ENCODE measurements around the gene OR2T12.
"Not testable (repeated sequence)": the region's sequence is repeated elsewhere in the genome, so short reads cannot be mapped to it uniquely, and the experiment has no call there.

DNA sequence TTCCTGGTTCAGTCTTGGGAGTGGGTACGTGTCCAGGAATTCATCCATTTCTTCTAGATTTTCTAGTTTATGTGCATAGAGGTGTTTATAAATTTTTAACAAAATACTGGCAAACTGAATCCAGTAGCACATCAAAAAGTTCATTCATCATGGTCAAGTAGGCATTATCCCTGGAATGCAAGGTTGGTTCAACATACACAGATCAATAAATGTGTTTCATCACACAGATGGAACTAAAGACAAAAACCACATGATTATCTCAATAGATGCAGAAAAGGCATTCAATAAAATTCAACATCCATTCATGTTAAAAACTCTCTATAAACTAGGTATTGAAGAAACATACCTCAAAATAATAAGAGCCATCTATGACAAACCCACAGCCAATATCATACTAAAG lies 43.9 kb downstream of the OR2T12 start:
- TF ChIP-seq, protein P1, sequence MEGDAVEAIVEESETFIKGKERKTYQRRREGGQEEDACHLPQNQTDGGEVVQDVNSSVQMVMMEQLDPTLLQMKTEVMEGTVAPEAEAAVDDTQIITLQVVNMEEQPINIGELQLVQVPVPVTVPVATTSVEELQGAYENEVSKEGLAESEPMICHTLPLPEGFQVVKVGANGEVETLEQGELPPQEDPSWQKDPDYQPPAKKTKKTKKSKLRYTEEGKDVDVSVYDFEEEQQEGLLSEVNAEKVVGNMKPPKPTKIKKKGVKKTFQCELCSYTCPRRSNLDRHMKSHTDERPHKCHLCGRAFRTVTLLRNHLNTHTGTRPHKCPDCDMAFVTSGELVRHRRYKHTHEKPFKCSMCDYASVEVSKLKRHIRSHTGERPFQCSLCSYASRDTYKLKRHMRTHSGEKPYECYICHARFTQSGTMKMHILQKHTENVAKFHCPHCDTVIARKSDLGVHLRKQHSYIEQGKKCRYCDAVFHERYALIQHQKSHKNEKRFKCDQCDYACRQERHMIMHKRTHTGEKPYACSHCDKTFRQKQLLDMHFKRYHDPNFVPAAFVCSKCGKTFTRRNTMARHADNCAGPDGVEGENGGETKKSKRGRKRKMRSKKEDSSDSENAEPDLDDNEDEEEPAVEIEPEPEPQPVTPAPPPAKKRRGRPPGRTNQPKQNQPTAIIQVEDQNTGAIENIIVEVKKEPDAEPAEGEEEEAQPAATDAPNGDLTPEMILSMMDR (IDR thresholded peaks at IDR 0.05; ENCODE audit: poor library complexity): not testable (repeated sequence)
- TF ChIP-seq EZH2 (IDR thresholded peaks at IDR 0.05; ENCODE audit: borderline replicate concordance): not testable (repeated sequence)
